Measurements from ENCODE around the gene KLRD1.

DNA sequence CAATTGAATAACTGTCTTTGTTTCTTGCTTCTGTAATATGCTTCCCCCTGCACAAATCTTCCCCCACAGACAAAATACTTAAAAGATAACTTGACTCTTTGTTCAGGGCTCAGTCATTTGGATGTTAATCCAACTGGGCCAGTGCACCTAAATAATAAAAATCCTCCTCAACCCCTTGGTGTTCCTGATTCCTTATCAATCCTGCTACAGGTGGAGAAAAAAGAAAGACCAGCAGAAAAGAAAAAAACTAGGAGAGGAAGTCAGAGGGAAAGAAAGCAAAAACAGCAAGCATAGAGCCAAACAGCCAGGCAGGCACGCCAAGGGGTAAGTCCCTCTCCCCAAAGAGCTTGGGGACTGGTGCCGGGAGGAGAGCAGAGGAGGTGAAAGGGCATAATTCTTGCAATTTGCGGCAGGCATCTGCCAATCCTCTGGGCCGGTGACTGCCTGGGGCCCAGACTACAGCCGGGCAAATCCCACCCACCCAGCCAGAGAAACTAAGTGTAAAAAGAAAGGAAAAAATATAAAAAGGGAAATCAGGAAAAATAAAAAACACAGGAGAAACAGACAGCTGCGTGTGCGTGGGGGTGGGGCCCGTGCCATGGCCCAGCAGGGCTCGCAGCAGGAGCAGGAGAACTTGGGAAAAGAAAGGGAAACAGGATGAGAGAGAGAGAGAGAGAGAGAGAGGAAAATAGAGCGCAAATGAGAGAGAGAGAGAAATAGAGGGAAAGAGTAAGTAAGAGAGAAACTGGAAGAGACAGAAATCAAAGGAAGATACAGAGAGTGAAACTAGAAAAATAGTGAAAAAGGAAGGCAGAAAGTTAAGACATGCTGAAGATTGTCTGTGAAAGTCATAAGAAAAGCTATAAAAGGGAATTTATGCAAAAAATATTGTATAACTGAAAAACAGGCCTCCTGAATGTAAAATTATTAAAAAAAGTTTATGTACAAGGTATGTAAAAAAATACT, 60.8 kb downstream of the KLRD1 start:
- TF ChIP-seq, protein P1, sequence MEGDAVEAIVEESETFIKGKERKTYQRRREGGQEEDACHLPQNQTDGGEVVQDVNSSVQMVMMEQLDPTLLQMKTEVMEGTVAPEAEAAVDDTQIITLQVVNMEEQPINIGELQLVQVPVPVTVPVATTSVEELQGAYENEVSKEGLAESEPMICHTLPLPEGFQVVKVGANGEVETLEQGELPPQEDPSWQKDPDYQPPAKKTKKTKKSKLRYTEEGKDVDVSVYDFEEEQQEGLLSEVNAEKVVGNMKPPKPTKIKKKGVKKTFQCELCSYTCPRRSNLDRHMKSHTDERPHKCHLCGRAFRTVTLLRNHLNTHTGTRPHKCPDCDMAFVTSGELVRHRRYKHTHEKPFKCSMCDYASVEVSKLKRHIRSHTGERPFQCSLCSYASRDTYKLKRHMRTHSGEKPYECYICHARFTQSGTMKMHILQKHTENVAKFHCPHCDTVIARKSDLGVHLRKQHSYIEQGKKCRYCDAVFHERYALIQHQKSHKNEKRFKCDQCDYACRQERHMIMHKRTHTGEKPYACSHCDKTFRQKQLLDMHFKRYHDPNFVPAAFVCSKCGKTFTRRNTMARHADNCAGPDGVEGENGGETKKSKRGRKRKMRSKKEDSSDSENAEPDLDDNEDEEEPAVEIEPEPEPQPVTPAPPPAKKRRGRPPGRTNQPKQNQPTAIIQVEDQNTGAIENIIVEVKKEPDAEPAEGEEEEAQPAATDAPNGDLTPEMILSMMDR (IDR thresholded peaks at IDR 0.05) = no peak
- TF ChIP-seq POLR2A (IDR thresholded peaks at IDR 0.05) = no peak
